Measurements from ENCODE around the gene MMP26.

Gene MMP26

GRCh38 chr11:4704054-4704789, at the start of gene MMP26:
TSS of gene MMP26 (plus strand) at chr11:4704784.
- H3K36me3 Mint-ChIP-seq: no peaks in the 10 kb centered on the region
- no peak within 1 kb of the TSS for H3K4me3 Mint-ChIP-seq
- H3K4me1 Mint-ChIP-seq (ENCODE audit: low read depth): no peaks in the 10 kb centered on the region
- no peak within 1 kb of the TSS for H3K27ac Mint-ChIP-seq
- peaks cover 6% of the 10 kb centered on the region for H3K27me3 Mint-ChIP-seq
- H3K9me3 Mint-ChIP-seq (ENCODE audit: low read depth): no peaks in the 10 kb centered on the region

GRCh38 chr11:4658629-4659445, 45.7 kb upstream of the MMP26 start:
- H3K27ac Mint-ChIP-seq: no peak overlapping the region
- H3K9me3 Mint-ChIP-seq (ENCODE audit: low read depth): no peaks in the 10 kb centered on the region
- no peaks in the 10 kb centered on the region for H3K36me3 Mint-ChIP-seq
- peaks cover 13% of the 10 kb centered on the region for H3K27me3 Mint-ChIP-seq
- no peak overlapping the region for H3K4me3 Mint-ChIP-seq
- no peaks in the 10 kb centered on the region for H3K4me1 Mint-ChIP-seq (ENCODE audit: low read depth)

- Mint-ChIP-seq H3K27ac (no peak overlapping the region), H3K36me3 (no peaks in the 10 kb centered on the region), H3K9me3 (ENCODE audit: low read depth) (no peaks in the 10 kb centered on the region), H3K4me3 (no peak overlapping the region), H3K4me1 (ENCODE audit: low read depth) (no peaks in the 10 kb centered on the region), H3K27me3 (peaks cover 10% of the 10 kb centered on the region)
Measured at GRCh38 chr11:4662876-4663275, 41.7 kb upstream of the MMP26 start.

GRCh38 chr11:4664183-4664582, 40.4 kb upstream of the MMP26 start:
- Mint-ChIP-seq H3K4me3 (no peak overlapping the region), H3K27me3 (peaks cover 6% of the 10 kb centered on the region), H3K27ac (no peak overlapping the region), H3K36me3 (no peaks in the 10 kb centered on the region), H3K9me3 (ENCODE audit: low read depth) (no peaks in the 10 kb centered on the region), H3K4me1 (ENCODE audit: low read depth) (no peaks in the 10 kb centered on the region)

- Mint-ChIP-seq H3K27me3 (peaks cover 8% of the 10 kb centered on the region), H3K4me3 (no peak overlapping the region), H3K27ac (no peak overlapping the region), H3K4me1 (ENCODE audit: low read depth) (no peaks in the 10 kb centered on the region), H3K36me3 (no peaks in the 10 kb centered on the region), H3K9me3 (ENCODE audit: low read depth) (no peaks in the 10 kb centered on the region)
Measured at GRCh38 chr11:4664786-4665185, 39.8 kb upstream of the MMP26 start.

GRCh38 chr11:4665424-4665823, 39.2 kb upstream of the MMP26 start:
- H3K27me3 Mint-ChIP-seq: peaks cover 8% of the 10 kb centered on the region
- no peaks in the 10 kb centered on the region for H3K4me1 Mint-ChIP-seq (ENCODE audit: low read depth)
- no peaks in the 10 kb centered on the region for H3K36me3 Mint-ChIP-seq
- no peak overlapping the region for H3K4me3 Mint-ChIP-seq
- no peaks in the 10 kb centered on the region for H3K9me3 Mint-ChIP-seq (ENCODE audit: low read depth)
- H3K27ac Mint-ChIP-seq: no peak overlapping the region

- Mint-ChIP-seq H3K4me1 (ENCODE audit: low read depth) (no peaks in the 10 kb centered on the region), H3K27me3 (peaks cover 10% of the 10 kb centered on the region), H3K4me3 (no peak overlapping the region), H3K27ac (no peak overlapping the region), H3K9me3 (ENCODE audit: low read depth) (no peaks in the 10 kb centered on the region), H3K36me3 (no peaks in the 10 kb centered on the region)
Measured at GRCh38 chr11:4671741-4672140, 32.8 kb upstream of the MMP26 start.

GRCh38 chr11:4672470-4672869, 32.1 kb upstream of the MMP26 start:
- H3K4me3 Mint-ChIP-seq: no peak overlapping the region
- peaks cover 10% of the 10 kb centered on the region for H3K27me3 Mint-ChIP-seq
- H3K9me3 Mint-ChIP-seq (ENCODE audit: low read depth): no peaks in the 10 kb centered on the region
- H3K4me1 Mint-ChIP-seq (ENCODE audit: low read depth): no peaks in the 10 kb centered on the region
- H3K36me3 Mint-ChIP-seq: no peaks in the 10 kb centered on the region
- no peak overlapping the region for H3K27ac Mint-ChIP-seq

- no peak overlapping the region for H3K4me3 Mint-ChIP-seq
- H3K36me3 Mint-ChIP-seq: no peaks in the 10 kb centered on the region
- no peak overlapping the region for H3K27ac Mint-ChIP-seq
- peaks cover 10% of the 10 kb centered on the region for H3K27me3 Mint-ChIP-seq
- no peaks in the 10 kb centered on the region for H3K4me1 Mint-ChIP-seq (ENCODE audit: low read depth)
- no peaks in the 10 kb centered on the region for H3K9me3 Mint-ChIP-seq (ENCODE audit: low read depth)
Measured at GRCh38 chr11:4673781-4674180, 30.8 kb upstream of the MMP26 start.

- no peaks in the 10 kb centered on the region for H3K36me3 Mint-ChIP-seq
- H3K4me3 Mint-ChIP-seq: no peak overlapping the region
- H3K27ac Mint-ChIP-seq: no peak overlapping the region
- peaks cover 9% of the 10 kb centered on the region for H3K27me3 Mint-ChIP-seq
- H3K4me1 Mint-ChIP-seq (ENCODE audit: low read depth): no peaks in the 10 kb centered on the region
- no peaks in the 10 kb centered on the region for H3K9me3 Mint-ChIP-seq (ENCODE audit: low read depth)
Measured at GRCh38 chr11:4677948-4678347, 26.6 kb upstream of the MMP26 start.

GRCh38 chr11:4680341-4680740, 24.2 kb upstream of the MMP26 start:
- no peaks in the 10 kb centered on the region for H3K36me3 Mint-ChIP-seq
- H3K27me3 Mint-ChIP-seq: peaks cover 5% of the 10 kb centered on the region
- H3K27ac Mint-ChIP-seq: no peak overlapping the region
- no peaks in the 10 kb centered on the region for H3K4me1 Mint-ChIP-seq (ENCODE audit: low read depth)
- H3K4me3 Mint-ChIP-seq: no peak overlapping the region
- no peaks in the 10 kb centered on the region for H3K9me3 Mint-ChIP-seq (ENCODE audit: low read depth)

- Mint-ChIP-seq H3K27me3 (peaks cover 2% of the 10 kb centered on the region), H3K4me1 (ENCODE audit: low read depth) (no peaks in the 10 kb centered on the region), H3K9me3 (ENCODE audit: low read depth) (no peaks in the 10 kb centered on the region), H3K36me3 (no peaks in the 10 kb centered on the region), H3K4me3 (no peak overlapping the region), H3K27ac (no peak overlapping the region)
Measured at GRCh38 chr11:4682623-4683419, 21.8 kb upstream of the MMP26 start.

GRCh38 chr11:4684631-4685285, 19.8 kb upstream of the MMP26 start:
- H3K36me3 Mint-ChIP-seq: no peaks in the 10 kb centered on the region

GRCh38 chr11:4695442-4695841, 9.1 kb upstream of the MMP26 start:
- no peaks in the 10 kb centered on the region for H3K4me1 Mint-ChIP-seq (ENCODE audit: low read depth)
- H3K9me3 Mint-ChIP-seq (ENCODE audit: low read depth): no peaks in the 10 kb centered on the region
- H3K36me3 Mint-ChIP-seq: no peaks in the 10 kb centered on the region
- no peak overlapping the region for H3K4me3 Mint-ChIP-seq
- H3K27ac Mint-ChIP-seq: no peak overlapping the region
- H3K27me3 Mint-ChIP-seq: peaks cover 8% of the 10 kb centered on the region

More at GRCh38 chr11:4684631-4685285, 19.8 kb upstream of the MMP26 start:
- Mint-ChIP-seq H3K4me1 (ENCODE audit: low read depth) (no peaks in the 10 kb centered on the region), H3K9me3 (ENCODE audit: low read depth) (no peaks in the 10 kb centered on the region), H3K4me3 (no peak overlapping the region), H3K27ac (no peak overlapping the region), H3K27me3 (peaks cover 2% of the 10 kb centered on the region)

All from activated naive CD8-positive, alpha-beta T cell (primary cell).